T-helper 22 cell (primary cell): ENCODE data around the gene RFX2.
"Not testable (repeated sequence)": the region's sequence is repeated elsewhere in the genome, so short reads cannot be mapped to it uniquely, and the experiment has no call there.

ENCODE experiments used
- DNase-seq: peaks from one replicate; pipeline ENCODE4 v3.0.0-alpha.2; 2020; ENCODE audit warnings: low read depth

Gene RFX2

DNA sequence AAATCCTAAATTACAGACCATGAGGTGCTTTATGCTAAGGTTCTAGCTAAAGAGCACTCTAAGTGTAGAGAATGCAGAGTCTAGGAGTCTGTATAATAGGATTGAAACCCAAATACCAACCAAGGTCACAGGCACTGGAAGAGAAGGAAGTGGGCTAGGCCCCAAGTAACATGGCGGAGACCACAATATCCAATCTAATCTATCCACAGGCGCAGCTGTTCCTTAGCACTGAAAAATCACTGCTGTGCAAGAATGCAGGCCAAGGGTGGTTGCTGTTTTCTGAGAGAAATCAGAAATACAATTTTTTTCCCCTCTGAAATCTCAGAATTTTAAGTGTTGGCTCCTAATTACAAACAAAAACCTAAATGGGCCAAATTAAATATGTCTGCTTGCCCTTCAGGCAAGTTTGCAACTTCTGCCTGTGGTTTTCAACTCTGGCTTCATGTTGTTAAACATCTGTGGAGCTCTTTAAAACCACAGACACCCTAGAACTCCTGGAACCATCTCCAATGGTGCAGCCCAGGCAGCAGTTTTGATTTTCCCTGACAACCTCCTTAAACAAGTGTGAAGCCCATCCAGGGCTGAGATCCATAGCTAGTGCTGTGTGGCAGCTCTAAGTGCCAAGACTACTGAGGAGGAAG, 138.5 kb downstream of the RFX2 start:
- DNase-seq, result no peak

DNA sequence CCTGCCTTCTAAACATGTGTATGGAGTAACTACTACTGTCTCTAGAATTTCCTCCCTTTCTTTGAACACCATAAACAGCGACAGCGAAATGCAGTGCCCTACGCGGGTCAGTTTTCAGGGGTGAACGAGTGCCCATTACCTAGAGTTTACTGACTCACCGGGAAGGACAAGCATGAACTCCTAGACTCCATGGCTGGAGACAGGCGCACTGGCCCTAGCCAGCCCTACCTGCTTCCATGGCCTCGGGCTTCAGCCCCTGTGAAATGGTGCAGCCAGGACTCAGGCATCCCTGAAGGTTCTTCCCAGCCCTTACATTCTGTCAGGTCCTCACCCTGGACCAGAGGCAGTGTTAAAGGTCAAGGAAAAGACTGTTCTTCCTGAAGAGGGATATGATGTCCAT, 140.8 kb downstream of the RFX2 start:
- DNase-seq, result no peak

DNA sequence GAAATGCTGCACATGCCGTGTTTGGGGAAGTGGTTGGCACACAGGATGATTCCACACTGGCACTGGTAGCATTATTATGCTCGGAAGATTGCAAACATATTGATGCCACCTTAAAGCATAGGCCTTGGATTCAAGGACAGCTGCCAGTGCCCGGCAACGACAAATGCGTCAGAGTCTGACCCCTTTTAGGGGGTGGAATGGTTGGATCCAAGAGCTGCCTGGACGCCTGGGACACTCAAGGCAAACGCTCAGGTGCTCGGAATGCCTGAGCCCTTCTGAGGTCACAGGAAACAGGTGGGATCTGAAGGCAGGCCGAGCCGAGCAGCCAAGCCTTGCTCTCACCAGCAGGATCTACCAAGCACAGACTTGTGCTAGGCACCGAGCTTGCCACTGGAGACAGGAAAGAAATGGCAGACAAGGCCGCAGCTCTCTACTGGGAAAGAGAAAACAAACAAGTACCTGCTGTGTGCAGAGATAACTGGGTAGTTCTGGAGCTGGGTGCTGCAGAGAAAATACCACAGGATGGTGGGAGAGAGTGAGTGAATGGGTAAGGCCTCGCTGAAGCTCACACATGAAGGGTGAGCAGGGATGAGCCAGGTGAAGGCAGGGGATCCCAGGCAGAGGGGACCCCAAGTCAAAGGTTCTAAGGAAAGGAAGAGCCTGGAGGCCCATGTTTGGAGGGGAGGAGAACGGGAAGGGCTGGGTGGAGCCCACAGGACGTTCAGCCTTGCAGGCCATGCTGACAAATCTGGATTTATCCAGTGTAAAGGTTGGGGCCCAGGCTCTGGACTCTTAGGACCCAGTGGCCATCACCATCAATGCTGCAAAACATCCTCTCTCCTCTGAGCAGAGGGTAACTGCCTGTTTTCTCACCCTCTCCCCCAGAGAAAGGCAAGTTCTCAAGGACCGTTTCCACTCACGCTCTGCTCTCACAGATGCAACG, 141.6 kb downstream of the RFX2 start:
- no peak for DNase-seq

DNA sequence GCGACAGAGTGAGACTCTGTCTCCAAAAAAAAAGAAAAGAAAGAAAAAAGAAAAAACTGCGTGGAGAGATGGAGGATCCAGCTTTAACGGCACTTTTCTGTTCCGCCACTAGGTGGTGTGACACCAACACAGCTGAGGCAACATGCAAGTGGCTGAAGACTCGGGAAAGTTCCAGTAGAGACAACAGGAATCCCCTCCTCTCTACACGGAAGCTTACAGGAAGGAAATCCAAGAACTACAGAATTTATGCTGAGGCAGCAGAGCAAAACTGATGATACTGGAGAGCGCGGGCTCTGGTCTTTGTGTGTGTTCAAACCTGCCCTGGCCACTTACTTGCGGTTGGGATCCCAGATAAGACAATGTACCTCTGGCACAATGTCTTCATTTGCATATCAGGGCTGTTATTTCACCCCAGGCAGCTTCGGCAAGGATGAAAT, 142.3 kb downstream of the RFX2 start:
- peak; percentile 28 for DNase-seq

DNA sequence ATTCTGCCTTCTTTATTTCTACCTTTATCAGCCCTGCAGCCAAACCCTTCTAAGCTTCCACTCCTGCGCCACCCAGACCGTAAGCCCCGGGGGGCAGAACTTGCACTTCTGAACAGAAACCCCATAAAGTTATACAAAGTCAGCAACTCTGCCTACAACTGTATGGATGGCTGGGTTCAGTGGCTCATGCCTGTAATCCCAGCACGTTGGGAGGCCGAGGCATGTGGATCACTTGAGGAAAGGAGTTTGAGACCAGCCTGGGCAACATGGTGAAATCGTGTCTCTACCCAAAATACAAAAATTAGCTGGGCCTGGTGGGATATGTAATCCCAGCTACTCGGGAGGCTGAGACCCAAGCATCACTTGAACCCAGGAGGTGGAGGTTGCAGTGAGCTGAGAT, 142.7 kb downstream of the RFX2 start:
- no peak for DNase-seq

DNA sequence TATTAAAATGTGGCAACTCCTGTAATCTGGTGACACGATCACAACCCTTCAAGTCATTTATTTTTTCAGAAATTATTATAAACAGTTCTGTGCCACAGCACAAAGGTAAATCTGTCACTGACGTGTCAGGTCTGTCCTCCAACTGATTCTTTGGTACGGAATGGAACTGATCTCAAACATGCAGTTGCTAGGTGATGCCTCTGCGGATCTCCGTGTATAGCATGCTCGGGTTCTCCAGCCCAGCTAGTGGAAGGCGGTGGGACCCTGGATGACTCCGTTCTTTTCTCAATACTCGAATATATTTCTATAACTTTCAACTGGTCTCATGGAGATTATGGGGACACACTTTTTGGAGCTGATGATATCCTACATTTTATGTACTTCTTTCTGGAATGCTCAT, 143.4 kb downstream of the RFX2 start:
- no peak for DNase-seq

DNA sequence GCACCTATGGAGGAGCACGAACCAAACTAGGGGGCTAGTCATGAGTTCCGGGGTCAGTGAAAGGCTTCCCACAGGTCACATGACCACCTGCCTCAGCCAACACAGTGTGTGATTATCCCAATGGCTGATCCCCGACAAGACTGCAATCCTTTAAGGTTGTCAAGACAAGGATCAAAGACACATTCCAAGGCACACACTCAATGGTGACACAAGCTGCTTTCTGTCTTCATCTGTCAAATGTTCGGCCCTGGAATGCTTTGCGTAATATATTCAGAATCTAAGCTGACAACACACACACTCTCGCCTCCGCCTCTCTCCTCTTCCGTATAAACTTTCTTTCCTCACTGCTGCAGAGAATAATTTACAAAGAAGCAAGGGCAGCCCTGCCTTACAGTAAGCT, 144.1 kb downstream of the RFX2 start:
- DNase-seq, result no peak

DNA sequence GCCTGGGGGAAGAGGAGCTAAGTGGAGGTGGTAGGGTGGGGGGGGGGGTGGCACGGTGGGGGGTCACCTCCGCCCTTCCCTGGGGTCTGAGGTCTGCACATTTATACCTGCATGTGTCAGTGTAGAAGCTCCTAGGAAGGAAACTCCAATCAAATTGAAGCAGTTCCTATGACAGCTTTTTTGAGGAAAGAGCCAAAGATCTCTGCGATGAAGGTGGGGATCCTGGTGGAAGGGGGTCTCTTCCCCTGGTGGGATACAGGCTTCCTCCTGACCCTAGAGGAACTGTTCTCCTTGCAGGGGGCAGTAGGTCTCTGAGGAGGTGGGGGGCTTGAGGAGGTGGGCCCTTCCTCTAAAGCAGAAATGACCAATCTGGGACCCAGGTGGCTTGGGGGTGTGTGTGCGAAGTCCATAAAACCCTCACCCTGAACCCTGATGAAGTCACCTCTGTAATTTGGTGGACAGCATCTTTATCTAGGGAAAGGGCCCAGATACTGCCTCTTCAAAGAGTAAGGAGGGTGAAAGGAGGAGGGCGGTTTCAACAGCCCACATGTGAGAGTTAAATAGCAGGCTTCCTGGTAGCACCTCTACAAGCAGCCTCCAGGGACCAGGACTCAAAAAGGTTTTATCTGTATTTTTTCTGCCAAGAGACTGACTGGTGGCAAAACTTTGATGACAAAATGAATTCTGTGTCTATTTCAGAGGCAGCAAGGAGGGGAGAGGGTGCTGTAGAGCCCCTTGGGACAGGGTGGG, 145.3 kb downstream of the RFX2 start:
- no peak for DNase-seq

DNA sequence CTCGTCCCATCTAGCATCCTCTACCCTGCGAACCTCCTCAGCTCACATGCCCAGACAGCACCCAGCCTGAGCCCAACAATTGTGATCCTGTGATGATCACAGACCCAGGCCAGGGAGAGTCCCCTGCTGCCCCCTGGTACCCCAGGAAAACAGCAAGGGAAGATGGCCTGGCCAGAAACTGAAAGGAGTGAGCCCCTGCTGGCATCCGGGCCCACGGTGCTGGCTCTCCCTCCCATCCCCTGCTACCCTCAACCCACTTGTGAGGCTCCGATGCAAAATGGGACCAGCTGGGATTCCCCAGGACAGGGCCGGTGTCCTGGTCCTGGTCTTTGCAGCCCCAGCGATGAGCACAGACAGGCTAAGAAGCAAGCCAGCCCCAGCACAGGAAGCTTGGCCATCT, 146.4 kb downstream of the RFX2 start:
- no peak for DNase-seq

DNA sequence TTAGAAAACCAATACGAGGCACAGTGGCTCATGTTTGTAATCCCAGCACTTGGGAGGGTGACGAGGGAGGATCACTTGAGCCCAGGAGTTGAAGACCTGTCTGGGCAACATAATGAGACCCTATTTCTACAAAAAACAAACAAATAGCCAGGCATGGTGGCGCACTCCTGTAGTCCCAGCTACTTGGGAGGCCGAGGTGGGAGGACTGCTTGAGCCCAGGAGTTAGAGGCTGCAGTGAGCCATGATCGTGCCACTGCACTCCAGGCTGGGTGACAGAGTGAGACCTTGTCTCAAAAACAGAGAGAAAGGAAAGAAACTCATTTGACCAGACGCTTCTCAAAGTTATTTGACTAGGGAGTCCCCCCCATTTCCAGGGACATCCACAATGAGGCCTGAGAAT, 147.0 kb downstream of the RFX2 start:
- DNase-seq, result not testable (repeated sequence)

DNA sequence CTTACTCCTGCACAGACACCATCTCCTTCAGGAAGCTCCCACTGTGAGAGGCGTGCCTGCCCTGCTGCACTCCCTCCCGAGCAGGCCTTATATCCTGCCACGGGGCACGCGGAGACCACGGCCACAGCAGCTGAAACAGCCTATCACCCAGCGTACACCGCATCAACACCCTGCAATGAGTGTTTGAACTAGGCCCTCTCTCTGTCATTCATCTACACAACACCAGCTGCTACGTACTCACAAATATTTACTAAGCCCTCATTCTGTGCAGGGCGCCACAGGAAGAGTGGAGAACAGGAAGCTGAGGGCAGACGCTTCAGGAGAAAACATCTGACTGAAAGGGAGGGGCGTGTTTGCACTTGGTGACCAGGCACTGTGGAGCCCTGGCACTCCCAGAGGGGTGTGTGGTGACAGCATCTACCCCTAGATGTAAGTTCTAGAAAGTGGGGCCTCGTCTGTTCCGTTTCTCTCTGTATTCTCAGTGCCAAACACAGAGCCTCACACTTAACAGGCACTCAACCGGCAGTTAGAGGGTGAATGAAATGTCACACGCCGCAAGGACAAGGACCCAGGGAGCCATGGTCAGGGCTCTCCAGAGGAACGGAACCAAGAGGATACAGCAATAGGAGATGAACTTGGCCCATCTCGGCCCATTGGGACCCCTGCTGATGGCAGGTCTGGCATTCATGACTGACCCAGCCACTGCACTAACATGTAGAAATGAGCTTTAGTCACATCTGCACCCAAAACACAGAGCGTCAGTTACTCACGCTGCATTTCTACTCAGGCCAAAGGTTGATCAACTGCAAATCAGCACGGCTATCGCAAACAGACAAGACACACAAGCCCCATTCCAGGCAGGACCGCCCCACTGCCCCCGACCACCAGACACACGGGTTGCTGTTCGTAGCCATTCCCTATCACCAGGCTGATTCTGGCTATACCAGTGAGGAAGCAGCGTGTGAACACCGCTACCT, 148.0 kb downstream of the RFX2 start:
- peak; percentile 75 for DNase-seq

DNA sequence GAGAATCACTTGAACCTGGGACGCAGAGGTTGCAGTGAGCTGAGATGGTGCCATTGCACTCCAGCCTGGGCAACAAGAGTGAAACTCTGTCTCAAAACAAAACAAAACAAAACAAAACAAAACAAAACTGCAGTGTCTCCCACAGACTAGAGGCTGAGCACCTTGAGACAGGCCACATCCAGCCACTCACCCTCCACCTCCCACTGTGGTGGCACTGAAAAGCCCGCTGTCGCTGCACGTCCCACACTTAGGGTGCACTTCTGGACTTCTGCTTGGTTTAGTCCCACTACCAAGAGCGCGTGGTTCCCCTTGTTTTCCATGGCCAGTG, 148.7 kb downstream of the RFX2 start:
- DNase-seq, result not testable (repeated sequence)

DNA sequence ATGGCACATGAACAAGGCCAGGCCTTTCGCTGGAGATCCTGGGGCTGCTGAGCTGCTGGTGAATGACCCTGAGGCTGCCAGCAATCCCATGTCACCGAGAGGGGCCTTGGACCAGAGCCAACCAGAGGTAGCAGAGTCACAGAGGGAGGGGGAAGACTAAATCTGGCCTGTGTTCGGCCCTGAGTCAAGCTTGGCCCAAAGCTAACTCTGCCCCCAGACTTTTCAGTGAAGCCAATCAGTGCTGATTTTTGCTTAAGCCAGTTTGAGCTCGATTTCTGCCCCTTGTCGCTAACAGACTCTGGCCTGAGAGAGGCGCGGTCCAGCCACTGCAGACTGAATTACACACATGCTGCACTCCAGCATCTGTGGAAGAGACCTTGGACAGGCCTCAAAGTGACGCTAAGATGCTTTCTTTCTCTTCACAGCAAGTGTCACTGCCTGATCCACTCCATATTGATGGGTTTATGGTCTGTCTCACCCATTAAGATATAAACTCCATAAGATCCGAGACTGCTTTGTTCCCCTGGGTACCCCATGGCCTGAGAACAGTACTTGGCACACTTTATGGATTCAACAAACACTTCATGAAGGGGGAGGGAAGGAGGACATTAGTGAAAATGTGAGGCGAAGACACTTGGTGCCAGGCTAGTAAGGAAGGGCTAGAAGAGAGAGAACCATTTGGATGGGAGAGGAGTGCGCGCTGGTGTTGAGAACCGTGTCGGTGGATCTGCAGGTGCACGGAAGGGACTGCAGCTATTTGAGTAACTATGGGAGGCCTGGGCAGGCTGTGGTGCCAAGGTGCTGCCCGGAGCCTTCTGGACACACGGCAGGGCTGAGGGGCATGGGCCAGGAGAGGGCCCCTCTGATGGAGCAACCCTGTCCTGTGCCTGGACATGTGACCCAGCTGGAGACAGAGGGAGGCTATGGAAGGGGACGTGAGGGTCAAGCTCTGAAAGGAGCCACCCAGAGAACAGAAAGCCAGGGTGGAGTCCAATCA, 150.0 kb downstream of the RFX2 start:
- no peak for DNase-seq

DNA sequence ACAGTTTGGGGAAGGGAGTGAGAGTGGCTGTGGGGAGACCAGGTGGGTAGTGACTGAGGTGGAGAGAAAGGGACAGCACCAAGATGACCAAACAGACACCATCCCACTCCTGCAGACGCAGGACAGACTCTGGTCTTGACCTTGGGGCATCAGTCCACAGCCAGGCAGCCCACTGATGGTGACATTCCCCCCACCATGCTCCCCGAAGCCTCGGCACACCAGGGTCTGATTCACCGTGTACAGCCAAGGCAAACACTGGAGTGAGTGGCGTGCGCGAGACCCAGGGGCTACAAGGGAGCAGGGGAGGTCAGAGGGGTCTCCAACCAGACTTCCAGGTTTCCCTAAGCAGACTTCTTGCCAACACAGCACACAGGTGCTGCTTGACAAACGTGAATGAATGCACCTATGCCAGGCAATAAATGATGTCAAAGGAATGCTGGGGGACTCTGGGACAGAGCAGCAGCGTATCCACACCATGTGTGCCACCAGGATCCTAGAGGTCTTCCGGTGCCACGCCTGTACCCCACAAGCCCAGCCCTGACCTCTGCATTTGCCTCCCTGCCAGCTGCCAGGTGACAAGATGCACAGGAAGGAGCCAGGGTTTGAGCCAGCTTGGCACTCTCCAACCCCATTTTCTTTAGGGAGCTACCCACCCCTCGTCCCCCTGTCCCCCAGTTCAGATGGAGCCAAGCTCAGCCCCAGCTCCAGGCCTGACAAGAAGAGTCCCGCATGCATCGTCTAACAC, 150.9 kb downstream of the RFX2 start:
- DNase-seq, result no peak

DNA sequence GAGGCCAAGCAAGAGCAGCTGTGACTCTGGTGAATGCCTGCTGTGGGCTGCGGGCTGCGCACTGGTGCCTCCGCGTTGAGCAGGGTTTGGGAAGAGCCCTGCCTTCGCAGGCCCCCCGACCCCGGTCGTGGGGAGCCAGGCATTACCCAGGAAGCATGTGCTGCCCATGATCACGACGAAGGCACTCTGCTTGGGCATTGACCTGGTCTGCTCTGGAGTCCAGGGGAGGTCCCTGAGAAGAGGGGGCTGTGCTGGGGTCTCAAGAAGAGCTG, 151.5 kb downstream of the RFX2 start:
- DNase-seq, result no peak

DNA sequence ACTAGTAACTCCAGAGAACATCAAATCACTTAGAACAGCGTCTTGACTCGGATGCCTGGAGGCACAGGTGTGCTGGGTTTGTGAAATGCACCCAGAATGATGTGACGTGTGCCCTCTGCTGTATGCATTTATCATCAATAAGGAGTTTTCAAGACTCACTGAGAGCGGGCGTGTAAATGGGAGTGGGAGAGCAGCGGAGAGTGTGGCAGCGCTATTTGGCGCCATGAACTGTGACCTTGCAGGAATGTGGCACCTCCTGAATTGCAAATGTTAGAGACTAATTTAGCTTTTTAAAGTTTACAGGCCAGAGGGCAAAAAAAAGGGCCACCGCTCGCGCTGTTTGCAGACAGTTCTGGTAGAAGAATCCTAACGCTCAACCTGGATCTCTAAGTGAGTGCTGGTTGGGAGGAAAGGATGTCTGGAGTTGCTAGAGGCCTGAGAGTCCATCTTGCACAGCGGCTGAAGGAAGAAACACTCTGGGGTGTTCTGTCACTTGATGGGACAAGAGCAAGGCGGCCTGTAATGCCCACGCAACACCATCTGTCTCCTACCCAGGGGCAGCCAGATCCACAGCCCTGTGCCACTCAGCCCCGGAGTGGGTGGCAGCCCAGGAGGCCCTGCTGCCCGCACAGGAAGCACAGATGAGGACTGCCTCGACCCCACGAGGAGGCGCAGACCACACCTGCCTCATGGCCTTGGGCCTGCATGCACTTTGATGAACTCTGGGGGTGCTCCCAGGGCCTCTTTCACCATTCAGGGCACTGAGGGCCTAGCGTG, 152.0 kb downstream of the RFX2 start:
- no peak for DNase-seq

DNA sequence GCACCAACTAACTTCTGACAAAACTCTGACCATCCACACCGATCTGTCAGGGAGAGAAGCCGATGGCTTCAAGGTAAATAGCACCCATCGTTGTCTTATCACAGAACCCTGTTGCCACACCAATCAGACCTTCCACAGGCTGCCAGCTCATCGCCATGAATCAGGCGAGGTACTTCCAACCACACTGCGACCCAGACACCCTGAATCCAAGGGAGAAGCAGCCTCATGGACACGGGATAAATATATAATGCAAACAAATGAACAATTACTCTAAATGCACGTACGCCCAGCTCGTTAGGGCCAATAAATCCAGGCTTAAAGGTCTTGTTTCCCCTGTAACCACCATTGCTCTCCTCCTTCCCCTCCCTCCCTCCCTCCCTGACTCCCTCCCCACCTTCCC, 153.1 kb downstream of the RFX2 start:
- no peak for DNase-seq

DNA sequence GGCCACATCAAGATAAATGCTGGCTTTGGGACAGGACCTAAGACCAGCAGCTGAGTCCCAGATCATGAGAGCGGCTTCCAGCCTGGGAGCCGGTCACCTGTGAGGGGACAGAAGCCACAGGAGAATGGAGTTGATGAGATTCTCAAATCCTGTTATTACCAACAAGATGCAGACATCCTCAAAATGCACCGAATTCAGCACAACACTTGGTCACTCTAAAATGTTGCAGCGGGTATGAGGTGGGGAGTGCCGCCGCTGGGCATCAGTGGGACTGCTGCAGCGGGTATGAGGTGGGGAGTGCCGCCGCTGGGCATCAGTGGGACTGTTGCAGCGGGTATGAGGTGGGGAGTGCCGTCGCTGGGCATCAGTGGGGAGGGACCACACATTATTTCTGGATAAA, 153.6 kb downstream of the RFX2 start:
- DNase-seq, result no peak

DNA sequence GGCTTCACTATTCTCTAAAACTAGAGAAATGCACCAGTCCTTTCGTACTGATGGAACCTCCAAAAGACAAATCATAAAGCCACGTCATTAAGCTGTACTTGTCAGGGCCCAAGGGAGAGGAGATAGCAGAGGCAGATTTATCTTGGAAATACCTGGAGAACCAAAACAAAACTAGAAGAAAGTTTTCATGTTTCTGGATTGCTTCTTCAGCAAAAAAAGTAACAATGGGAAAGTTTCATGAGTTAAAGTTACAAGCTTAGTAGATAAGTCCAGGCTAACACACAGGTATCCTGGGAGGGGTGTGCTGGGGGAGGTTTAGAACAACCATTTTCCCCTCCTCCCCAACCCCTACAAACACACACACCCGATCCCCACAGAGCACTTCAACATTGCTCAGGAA, 154.0 kb downstream of the RFX2 start:
- DNase-seq, result no peak
